Stimulated activated CD8-positive, alpha-beta memory T cell treated with anti-CD3 and anti-CD28 coated beads, Interleukin-12 subunit alpha, Interleukin-12 subunit beta, amount 100 ng/mL, for 24 hours (primary cell): ENCODE measurements around the gene SOCS7.

Source experiments
- DNase-seq: peaks from one replicate; pipeline ENCODE4 v3.0.0-alpha.2; 2020; ENCODE audit errors: extremely low read depth

Gene SOCS7

GRCh38 chr17:38351412-38352222 lies at the start of gene SOCS7:
Gene SOCS7 (plus strand): TSS chr17:38351844. CDS start chr17:38352053, 209 bp downstream.
- peak; percentile 83 for DNase-seq

GRCh38 chr17:38315497-38315896 lies 36.1 kb upstream of the SOCS7 start:
- no peak for DNase-seq

- DNase-seq, result no peak
Observed at GRCh38 chr17:38317081-38317480, 34.6 kb upstream of the SOCS7 start.

GRCh38 chr17:38320482-38320881 lies 31.2 kb upstream of the SOCS7 start:
- DNase-seq, result no peak

- DNase-seq, result peak; percentile 40
Observed at GRCh38 chr17:38322156-38322779, 29.4 kb upstream of the SOCS7 start.

GRCh38 chr17:38322897-38323296 lies 28.7 kb upstream of the SOCS7 start:
- DNase-seq, result no peak

- no peak for DNase-seq
Observed at GRCh38 chr17:38324141-38324697, 27.4 kb upstream of the SOCS7 start.

GRCh38 chr17:38324772-38325171 lies 26.9 kb upstream of the SOCS7 start:
- no peak for DNase-seq

- no peak for DNase-seq
Observed at GRCh38 chr17:38325221-38325851, 26.3 kb upstream of the SOCS7 start.

GRCh38 chr17:38326996-38327792 lies 24.4 kb upstream of the SOCS7 start:
- DNase-seq, result no peak

- no peak for DNase-seq
Observed at GRCh38 chr17:38327936-38328335, 23.7 kb upstream of the SOCS7 start.

GRCh38 chr17:38328620-38329019 lies 23.0 kb upstream of the SOCS7 start:
- no peak for DNase-seq

GRCh38 chr17:38329284-38329683 lies 22.4 kb upstream of the SOCS7 start:
- DNase-seq, result no peak

- no peak for DNase-seq
Observed at GRCh38 chr17:38329808-38330730, 21.6 kb upstream of the SOCS7 start.

- DNase-seq, result no peak
Observed at GRCh38 chr17:38330941-38331411, 20.7 kb upstream of the SOCS7 start.

GRCh38 chr17:38332735-38333134 lies 18.9 kb upstream of the SOCS7 start:
- DNase-seq, result no peak

GRCh38 chr17:38333635-38334295 lies 17.9 kb upstream of the SOCS7 start:
- DNase-seq, result no peak

- DNase-seq, result no peak
Observed at GRCh38 chr17:38334480-38335364, 16.9 kb upstream of the SOCS7 start.

- DNase-seq, result no peak
Observed at GRCh38 chr17:38336838-38337237, 14.8 kb upstream of the SOCS7 start.
